LoVo (cell line): ENCODE results near the gene IER2.
A peak's percentile ranks its signal among the peaks of the same experiment; 100 is the strongest.
"Not testable (repeated sequence)": the region's sequence is repeated elsewhere in the genome, so short reads cannot be mapped to it uniquely, and the experiment has no call there.

Experiments used
- DNase-seq: peaks from one replicate; pipeline ENCODE4 v3.0.0-alpha.2; 2016; ENCODE audit warnings: low spot score

Gene IER2

DNA sequence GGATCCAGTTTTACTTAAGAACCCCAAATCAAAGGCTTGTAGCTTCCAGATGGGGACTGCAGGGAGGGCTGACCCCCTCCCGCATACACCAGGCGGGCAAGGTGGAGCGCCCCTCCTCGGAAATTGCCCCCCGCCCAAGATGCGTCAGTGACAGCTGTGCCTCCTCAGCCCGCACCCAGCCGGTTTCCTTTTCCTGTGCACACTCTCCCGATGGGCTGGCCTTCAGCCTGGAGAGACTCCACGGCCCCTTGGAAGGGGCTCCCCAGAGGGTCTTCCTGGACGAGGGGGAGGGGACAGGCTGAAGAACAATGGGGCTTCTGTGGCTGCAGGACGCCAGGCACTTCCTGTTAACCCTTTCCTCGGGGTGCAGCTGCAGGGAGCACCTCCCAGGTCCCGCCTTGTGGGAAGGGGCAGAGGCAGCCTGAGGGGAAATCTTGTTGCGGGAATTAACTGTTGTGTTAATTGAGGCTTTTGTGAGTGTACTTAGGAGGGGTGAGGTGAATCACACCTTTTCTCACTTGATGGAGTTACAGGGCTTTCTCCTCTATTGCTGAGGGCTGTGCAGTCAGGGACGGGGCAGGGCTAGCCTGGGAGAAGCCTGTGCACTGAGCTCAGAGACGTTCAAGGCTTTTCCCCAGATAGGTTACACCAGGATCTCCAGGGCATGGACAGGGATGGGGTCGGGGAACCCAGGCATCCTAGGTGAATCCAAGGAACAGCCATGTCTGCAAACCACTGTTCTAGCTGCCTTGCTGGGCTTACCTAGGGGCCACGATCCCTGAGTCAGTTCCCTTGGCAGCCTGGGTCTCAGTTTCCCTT lies 14.3 kb downstream of the IER2 start:
- DNase-seq: peak; percentile 64

DNA sequence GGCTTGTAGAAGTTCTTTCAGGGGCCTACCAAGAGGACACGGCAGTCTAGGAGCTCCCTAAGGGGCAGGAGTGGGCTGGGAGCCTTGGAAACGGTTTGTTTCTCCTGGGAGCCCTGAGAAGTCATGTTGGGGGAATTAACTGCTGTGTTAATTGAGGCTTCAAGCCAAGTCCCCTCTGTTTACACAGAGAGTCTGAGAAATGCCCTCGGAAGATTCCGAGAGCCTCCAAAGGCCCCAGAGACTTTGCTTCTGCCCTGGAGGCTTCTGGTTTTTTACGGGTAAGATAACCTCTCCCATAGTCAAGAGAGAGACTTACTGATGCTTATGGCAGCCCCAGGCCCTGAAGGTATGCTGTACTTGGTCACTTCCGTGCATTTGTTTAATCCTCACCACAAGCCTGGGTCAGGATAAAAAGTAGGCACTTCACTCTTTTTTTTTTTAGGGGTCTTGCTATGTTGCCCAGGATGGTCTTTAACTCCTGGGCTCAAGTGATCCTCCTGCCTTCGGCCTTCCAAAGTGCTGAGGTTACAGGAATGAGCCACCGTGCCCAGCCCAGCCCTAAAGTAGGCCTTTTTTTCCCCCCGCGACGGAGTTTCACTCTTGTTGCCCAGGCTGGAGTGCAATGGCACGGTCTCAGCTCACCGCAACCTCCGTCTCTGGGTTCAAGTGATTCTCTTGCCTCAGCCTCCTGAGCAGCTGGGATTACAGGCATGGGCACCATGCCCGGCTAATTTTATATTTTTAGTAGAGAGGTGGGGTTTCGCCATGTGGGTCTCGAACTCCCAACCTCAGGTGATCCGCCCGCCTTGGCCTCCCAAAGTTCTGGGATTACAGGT lies 15.2 kb downstream of the IER2 start:
- DNase-seq: peak; percentile 26

DNA sequence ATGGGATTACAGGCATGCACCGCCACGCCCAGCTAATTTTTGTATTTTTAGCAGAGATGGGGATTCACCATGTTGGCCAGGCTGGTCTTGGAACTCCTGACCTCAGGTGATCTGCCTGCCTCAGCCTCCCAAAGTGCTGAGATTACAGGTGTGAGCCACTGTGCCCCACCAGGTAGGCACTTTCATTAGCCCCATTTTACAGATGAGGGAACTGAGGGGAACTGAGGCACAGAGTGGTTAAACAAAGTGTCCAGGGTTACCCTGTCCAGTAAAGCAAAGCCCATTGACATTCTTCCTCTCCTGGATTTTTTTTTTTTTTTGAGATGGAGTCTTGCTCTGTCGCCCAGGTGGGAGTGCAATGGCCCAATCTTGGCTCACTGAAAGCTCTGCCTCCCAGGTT lies 15.9 kb downstream of the IER2 start:
- not testable (repeated sequence) for DNase-seq

DNA sequence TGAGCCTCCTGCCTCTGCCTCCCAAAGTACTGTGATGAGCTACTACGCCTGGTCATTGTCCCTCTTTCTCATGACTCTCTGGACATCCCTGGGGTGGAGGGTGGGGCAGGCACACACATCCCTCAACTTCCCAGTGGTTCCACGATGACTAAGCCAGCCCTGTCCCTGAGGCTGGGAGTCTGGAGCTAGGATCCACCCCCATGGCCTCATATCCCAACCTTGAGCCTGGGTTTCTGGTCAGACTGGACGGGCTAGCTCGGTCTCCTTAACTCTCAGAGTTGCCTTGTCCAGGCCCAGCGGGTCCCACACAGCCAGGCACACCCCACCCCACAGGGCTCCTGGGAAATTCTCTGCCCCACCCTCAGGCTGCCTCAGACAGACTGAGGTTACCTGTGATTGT lies 19.6 kb downstream of the IER2 start:
- peak; percentile 86 for DNase-seq

DNA sequence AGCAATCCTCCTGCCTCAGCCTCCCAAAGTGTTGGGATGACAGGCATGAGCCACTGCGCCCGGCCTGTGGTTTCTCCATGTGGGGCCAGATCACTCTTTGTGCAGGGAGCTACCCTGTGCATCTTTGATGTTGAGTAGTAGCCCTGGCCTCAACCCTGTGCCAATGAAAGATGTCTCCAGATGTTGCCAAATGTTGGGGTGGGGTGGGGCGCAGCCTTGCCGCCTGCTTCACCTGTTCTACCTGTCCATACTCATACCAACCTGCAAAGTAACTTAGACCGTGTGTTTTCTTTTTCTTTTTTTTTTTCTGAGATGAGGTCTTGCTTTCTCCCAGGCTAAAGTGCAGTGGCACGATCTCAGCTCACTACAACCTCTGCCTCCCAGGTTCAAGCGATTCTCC lies 20.9 kb downstream of the IER2 start:
- no peak for DNase-seq

DNA sequence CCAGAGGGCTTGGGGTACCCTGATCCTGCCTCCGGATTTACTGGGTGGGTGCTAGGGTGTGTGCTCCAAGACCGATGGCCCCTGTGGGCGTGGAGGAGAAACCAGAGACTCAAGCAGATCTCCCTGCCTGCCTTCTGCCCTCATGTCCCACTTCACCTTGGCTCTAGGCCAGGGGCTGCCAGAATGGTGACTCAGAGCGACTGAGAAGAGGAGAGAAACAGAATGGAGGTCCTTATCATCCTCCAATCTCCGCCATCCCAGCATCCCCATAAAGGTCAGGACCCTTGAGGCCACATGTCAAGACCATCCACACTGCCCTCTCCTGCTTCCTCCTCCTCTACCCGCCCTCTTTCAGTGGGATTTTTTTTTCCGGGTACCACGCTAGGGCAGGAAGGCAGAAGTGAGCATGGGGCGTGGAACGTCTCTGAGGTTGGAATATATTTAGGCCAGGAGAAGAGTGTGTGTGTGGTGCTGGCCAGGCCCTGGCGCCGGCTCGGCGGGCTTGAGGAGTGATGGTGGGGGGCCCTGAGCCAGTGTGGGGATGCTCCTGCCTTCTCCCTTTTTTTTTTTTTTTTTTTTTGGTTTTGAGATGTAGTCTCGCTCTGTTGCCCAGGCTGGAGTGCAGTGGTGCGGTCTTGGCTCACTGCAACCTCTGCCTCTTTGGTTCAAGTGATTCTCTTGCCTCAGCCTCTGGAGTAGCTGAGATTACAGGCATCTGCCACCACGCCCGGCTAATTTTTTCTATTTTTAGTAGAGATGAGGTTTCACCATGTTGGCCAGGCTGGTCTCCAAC lies 22.3 kb downstream of the IER2 start:
- DNase-seq: peak; percentile 84

DNA sequence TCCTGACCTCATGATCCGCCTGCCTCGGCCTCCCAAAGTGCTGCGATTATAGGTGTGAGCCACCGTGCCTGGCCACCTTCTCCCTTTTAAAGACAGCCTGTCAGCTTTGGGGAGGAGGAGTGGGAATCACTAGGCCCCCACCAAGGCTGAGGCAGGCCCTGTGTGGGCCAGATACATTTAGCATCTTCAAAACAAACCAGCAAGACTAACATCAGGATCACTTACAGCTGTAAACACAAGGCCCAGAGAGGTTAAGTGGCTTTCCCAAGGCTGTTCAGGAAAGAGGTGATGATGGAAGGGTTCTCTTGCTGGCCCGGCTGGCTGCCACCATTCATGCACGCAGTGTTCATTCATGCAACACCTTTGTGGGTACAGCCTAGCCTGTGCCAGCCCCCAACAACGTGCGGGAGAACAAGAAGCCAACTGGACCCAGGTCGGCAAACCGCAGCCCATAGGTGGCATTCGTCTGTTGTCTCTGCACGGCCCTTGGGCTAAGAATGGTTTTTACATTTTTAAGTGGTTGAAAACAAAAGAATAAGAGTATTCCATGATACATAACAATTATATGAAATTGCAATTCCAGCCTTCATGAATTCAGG lies 23.0 kb downstream of the IER2 start:
- no peak for DNase-seq

DNA sequence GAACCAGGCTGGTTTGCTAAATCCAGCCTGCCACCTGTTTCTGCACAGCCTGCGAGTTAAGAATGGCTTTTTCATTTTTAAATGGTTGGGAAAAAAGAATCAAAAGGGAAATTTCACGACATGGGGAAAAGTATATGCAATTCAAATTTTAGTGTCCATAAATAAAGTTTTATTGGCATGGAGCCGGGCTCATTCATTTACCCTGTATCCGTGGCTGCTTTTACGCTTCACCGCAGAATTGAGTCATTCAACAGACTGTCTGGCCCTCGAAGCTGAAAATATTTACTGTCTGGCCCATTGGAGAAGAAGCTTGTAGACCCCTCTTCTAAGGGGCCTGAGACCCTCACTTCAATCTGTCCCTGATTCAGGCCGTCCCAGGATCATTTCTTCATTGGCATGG lies 26.1 kb downstream of the IER2 start:
- DNase-seq: no peak

DNA sequence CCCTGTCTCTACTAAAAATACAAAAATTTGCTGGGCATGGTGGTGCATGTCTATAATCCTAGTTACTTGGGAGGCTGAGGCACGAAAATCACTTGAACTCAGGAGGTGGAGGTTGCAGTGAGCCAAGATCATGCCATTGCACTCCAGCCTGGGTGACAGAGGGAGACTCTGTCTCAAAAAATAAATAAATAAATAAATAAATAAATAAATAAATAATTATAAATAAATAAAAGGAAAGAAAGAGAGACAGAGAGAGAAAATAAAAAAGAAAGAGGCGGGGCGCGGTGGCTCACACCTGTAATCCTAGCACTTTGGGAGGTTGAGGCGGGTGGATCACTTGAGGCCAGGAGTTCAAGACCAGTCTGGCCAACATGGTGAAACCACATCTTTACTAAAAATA lies 27.4 kb downstream of the IER2 start:
- DNase-seq: not testable (repeated sequence)

DNA sequence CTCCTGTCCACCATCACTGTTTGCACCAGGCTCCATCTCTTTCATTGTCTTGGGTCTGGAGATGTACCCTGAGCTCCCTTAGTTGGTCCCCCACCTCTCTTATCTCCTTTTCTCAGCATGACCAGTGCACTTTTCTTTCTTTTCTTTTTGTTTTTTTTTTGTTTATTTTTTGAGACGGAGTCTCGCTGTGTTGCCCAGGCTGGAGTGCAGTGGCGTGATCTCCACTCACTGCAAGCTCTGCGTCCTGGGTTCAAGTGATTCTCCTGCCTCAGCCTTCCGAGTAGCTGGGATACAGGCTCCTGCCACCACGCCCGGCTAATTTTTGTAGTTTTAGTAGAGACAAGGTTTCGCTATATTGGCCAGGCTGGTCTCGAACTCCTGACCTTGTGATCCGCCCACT lies 28.1 kb downstream of the IER2 start:
- not testable (repeated sequence) for DNase-seq

DNA sequence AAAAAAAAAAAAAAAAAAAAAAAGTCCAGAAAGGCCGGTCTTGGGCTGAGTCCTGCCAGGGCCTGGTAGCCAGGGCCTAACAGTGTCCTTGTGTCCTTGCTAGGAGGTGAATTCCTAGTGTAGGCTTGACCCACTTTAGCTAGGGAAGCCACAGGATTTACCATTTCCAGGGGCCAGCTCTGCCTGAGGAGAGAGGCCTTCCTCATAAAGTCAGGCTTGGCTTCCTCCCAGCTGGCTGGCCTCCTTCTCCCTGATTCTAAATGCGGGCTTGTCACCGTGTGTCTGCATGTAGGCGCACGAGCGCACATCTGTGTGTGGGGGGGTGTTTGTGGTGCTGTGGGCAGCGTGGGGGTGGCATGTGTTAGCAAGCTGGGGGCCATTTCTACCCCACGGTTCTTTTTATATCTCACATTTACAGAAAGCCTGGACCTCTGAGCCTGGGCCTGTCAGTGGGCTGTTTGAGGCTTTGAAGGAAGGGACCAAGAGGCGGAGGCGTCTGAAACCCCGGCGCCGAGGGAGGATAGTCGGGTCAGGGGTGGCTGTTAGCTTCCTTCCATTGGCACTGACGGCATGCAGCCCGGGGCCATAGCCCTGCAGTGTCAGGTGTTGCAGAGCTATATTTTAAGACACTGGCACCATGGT lies 31.7 kb downstream of the IER2 start:
- no peak for DNase-seq

DNA sequence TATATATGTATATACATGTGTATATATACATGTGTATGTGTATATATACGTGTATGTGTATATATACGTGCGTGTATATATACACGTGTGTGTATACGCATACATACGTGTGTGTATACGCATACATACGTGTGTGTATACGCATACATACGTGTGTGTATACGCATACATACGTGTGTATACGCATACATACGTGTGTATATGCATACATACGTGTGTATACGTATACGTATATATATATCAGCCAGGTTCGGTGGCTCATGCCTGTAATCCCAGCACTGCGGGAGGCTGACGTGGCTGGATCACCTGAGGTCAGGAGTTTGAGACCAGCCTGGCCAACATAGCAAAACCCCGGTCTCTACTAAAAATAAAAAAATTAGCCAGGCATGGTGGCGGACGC lies 34.7 kb downstream of the IER2 start:
- DNase-seq: not testable (repeated sequence)

DNA sequence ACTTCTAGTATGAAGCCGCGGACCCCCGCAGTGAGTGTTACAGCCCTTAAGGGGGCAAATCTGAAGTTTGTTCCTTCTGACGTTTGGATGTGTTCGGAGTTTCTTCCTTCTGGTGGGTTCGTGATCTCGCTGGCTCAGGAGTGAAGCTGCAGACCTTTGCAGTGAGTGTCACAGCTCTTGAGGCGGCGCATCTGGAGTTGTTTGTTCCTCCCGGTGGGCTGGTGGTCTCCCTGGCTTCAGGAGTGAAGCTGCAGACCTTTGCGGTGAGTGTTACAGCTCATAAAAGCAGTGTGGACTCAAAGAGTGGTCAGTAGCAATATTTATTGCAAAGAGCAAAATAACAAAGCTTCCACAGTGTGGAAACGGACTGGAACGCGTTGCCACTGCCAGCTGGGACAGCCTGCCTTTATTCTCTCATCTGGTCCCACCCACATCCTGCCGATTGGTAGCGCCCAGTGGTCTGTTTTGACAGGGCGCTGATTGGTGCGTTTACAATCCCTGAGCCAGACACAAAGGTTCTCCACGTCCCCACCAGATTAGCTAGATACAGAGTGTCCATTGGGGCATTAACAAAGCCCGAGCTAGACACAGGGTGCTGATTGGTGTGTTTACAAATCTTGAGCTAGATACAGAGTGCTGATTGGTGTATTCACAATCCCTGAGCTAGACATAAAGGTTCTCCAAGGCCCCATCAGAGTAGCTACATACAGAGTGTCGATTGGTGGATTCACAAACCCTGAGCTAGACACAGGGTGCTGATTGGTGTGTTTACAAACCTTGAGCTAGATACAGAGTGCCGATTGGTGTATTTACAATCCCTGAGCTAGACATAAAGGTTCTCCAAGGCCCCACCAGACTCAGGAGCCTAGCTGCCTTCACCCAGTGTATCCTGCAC lies 35.8 kb downstream of the IER2 start:
- DNase-seq: not testable (repeated sequence)

DNA sequence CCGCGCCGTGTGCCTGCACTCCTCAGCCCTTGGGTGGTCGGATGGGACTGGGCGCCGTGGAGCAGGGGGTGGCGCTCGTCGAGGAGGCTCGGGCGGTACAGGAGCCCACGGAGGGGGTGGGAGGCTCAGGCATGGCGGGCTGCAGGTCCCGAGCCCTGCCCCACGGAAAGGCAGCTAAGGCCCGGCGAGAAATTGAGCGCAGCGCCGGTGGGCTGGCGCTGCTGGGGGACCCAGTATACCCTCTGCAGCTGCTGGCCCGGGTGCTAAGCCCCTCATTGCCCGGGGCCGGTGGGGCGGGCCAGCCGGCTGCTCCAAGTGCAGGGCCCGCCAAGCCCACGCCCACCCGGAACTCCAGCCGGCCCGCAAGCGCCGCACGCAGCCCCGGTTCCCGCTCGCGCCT lies 36.5 kb downstream of the IER2 start:
- not testable (repeated sequence) for DNase-seq

DNA sequence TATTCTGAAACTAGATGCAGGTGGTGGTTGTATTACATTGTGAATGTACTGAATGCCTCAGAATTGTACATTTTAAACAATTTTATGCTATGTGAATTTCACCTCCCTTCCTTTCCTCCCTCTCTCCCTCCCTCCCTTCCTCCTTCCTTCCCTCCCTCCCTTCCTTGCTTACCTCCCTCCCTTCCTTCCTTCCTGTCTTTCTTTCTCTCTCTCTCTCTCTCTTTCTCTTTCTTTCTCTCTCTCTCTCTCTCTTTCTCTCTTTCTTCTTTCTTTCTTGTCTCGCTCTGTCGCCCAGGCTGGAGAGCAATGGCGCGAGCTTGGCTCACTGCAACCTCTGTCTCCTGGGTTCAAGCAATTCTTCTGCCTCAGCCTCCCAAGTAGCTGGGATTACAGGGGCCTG lies 37.2 kb downstream of the IER2 start:
- no peak for DNase-seq

DNA sequence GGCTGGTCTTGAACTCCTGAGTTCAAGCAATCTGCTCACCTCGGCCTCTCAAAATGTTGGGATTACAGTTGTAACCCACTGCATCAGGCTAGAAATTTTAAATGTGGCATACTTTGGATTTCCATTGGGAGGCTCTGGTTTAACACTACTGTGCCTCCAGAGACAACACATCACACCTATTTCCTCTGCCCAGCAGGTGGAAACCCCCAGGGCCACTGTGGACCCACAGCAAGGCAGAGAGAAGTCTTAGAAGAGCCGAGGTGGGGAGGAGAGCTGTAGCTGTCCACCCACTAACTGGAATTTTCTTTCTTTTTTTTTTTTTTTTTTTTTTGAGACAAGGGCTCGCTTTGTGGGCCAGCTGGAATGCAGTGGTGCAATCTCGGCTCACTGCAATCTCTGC lies 39.4 kb downstream of the IER2 start:
- no peak for DNase-seq

DNA sequence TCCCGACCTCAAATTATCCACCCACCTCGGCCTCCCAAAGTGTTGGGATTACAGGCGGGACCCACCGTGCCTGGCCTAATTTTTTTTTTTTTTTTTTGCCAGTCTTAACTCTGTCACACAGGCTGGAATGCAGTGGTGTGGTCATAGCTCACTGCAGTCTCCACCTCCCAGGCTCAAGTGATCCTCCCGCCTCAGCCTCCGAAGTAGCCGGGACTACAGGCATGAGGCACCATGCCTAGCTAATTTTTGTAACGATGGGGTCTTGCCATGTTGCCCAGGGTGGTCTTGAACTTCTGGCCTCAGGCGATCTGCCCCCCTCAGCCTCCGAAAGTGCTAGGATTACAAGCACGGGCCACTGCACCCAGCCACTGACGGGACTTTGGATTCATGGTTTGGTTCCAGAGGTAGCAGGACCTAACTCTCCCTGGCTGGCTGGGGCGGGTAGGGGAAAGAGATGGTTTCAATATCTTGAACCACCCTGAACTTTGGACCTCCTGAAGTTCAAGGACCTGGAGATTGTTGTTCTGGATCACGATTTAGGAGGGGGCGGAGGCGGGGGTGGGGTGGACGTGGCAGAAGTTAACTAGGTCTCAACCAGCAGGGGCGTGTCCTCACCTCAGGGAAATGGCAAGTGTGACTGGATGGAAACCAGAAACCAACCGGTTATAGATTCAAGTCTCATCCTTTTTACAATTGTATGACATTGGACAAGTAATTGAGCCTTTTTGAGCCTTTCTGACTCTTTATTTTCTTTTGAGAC lies 40.8 kb downstream of the IER2 start:
- DNase-seq: peak; percentile 69

DNA sequence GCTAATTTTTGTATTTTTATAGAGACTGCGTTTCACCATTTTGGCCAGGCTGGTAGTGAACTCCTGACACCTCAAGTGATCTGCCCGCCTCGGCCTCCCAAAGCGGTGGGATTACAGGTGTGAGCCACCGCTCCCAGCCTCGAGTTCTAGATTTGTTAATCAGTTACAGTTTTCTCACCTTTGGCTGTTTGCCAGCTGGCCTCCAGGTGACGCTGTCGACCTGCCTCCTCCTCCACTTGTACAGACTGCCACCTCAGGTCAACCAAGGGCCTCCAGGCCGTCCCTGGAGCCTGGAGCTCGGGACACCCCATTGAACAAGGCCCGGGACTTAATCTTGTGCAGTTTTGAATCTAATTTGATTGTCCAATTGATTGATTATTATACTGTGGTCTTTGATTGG lies 45.5 kb downstream of the IER2 start:
- DNase-seq: peak; percentile 27

DNA sequence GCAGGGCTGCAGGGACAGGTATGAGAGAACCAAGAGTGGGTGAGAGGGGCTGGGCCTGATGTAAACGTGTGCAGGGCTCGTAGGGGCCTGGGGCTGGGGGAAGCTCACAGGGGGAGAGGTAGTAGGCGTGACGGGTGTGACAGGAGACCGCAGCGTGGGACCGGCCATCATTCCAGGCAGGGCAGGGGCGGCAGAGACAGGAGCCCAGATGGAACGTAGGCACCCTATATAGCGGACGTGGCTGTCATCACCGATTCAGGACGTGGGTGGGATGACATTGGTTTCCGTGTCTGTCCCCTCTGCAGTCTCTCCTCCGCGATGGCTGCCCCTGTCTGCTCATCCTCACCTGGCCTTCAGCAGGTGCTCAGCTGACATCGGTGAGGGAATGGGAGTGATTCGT lies 48.4 kb downstream of the IER2 start:
- DNase-seq: no peak

DNA sequence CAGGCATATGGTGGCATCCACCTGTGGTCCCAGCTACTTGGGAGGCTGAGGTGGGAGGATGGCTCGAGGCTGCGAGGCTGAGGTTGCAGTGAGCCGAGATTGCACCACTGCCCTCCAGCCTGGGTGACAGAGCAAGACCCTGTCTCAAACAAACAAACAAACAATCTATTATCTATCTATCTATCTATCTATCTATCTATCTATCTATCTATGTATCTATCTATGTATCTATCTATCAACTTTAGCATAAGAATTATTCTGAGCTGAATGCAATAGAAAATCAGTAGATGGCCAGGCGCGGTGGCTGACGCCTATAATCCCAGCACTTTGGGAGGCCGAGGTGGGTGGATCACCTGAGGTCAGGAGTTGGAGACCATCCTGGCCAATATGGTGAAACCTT lies 51.9 kb downstream of the IER2 start:
- DNase-seq: not testable (repeated sequence)
